Fibroblast of skin of left quadriceps (primary cell): ENCODE data around the gene ZFHX3.

Source experiments
- DNase-seq, 2 experiments: peaks; one replicate each; pipeline ENCODE4 v3.0.0-alpha.2; 2013; ENCODE audit warnings: low read depth in 2 of 2

ZFHX3 gene

DNA sequence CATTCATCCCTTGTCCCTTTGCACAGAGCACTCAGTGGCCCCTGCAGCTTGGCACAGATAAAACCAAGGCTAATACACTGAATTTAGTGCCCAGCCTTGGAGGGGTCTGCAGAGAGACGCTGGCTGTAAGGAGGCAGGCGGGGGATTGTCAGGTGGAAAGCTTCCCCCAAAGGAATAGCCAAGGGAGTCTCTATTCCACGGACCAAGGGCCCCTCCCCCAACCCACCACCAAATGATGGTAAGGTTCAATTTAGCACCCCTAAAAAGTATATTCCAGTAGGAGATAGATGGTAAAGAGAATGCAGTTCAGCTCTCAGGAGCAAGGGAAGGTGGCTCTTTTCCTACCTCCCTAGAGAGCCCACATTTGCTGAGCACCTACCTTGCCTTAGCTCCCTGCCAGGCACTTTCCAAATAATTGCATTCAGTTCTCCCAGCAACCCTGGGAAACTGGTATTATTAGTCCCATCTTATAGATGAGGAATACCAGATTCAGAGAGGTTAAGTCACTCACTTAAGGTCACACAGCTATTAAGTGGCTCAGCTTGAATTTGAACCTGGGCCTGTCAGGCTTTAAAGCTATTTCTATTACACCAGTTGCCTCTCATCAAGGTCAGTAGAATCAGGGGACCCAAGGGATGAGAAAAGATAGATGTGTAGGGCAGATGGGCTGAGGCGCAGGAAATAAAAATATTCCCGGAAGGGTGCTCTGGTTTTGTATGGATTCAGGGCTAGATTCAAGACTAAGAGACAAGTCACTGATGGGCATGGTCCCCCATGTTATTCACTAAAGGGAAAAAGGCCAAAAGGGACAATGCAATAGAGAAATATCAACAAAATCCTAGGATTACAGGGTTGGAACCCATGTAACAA, 20.0 kb upstream of the ZFHX3 start:
- DNase-seq = no peak

DNA sequence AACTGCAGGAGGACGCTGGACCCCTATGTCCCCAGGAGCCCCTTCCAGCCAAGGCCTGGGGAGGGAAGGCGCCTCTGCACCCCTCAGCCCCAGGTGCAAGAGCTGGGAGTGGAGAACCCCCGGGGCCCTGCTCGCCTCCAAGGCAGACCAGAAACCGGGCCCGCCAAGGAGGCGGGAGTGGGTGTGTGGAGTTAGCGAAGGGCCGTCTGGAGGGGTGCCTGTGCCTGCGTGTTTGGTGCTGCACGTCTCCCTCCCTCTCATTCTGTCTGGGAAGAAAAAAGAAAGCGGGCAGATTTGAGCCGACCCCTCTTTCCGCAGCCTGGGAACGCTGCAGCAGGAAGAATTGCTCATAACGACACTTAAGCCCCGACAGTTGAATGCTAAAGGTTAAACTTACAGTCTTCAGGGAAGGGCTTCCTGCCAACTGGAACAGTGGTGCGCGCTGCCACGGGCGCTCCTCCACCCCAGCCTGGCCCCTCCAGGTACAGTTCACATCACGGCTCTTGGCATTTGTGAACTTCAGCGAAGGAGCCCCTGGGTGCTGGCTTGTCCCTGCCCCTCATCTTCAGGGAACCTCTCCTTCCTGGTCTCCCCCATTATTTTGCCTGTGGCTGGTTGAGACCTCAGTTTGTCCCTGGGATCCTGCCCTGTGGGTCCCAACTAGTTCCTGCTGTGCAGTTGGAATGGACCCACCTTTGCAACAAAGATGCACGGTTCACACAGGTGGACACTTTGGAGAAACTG, 19.2 kb upstream of the ZFHX3 start:
- DNase-seq = no peak

DNA sequence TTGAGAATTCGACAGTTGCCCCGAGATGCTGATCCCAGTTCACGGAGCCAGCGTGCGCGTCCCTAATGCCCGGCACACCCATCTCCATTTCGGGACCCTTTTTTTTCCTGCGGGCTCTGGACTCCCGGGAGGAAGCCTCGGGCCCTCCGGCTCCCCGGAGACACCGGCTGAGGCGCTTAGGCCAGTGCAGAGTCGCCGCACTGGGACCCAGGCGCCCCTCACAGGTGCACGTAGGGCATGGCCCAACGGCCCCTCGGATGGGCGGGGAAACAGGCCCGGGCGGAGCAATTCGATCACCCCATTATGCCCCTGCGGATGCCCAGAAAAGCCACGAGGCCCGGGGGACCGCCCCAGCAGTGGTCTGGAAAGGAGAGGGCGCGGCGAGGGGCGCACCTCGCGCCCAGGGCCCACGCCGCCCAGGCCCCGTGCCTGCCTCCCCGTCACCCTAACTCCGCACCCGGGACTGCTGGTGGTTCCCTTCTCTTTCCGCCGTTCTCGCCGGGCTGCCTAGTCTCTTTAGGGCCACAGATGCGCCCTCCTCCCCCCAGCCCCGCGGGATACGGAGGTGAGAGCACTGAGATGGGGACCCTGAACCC, 18.5 kb upstream of the ZFHX3 start:
- DNase-seq = no peak

DNA sequence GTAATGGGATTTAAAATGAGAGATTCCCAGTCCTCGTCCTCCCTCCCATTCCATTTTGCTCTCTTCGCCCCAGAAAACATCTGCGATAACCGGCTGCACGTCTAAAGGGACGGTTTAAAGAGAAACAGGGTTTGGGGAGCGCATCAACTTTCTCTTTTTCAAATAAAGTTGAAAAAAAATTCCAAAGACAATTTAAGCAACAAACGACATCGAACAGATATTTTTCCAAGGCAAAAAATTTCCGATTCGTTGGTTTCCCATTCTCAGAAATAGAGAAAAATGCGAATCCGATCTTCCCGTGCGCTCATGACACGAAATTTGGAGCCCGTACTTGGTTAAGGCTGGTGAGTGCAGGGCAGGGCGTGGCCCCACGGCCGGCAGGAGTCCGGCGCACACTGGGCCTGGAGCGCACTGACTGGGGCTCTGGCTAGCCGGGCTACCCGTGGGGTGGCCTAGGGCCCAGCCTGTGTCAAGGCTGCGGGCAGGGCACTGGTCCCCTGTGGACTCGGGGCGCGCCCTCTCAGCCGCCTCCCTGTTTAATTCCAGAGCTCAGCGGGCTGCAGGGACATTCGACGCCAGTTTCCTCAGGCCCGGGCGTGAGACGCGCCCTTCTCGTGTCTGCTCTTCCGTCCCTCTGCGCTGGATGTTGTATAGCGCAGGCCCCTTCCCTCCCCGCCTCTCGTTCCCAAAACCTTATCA, 17.9 kb upstream of the ZFHX3 start:
- DNase-seq = no peak

DNA sequence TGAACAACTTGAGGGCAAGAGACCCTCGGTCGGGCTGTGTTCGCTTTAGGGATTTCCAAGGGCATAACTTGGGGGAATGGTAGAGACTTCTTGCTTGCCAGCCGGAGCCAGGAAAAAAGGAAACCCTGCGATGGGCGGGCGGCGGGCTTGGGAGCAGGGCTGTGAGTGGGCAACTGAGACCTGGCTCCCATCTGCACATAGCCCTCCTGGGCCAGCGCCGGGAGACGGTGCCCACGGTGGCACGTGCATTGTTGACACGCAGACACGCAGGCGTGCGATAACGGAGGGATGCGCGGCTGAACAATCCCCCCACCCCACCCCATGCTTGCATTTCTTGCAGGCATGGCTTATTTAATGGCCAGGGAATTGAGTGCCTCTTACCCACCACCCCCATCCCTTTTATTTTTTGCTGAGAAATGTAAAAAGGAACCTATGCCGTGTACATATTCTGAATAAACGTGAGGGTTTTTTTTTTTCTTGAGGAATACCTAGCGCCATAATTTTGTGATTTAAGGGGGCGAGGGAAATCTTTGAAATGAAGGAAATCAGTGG, 17.1 kb upstream of the ZFHX3 start:
- no peak for DNase-seq

DNA sequence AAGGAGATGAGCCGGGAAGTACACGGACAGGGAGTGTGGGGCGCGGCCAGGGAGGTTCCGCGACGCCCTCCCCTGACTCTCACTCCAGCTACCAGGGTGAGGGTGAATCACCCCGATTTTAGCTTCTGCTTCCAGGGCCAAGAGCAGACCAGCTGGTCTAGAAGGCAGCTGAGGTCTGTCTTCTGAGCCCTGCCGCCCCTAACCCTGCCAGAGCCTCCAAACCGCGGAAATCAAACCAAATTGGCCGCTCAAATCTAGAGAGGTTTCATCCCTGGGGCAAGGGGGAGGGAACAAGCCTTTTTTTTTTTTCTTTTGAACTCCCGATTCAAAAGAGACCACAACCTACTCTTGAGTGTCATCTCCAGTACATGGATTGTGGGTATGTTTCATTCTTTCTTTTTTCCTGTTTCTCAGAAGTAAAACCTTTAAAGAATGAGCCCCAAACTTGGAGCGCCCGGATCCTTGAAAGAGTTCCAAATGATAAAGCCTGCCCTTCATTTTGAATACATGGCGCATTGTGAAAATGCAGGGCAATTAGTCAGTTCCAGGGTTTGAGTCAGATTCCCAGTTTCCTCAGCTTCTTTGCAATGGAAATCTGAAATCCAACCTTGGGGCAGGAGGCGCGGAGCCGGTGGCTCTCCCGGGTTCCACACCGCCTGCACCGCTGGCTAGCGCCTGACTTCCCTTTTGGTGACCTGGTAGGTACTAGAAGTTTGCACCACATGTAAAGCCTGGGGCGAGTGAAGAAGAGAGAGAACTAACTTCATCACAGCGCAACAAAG, 16.5 kb upstream of the ZFHX3 start:
- no peak for DNase-seq

DNA sequence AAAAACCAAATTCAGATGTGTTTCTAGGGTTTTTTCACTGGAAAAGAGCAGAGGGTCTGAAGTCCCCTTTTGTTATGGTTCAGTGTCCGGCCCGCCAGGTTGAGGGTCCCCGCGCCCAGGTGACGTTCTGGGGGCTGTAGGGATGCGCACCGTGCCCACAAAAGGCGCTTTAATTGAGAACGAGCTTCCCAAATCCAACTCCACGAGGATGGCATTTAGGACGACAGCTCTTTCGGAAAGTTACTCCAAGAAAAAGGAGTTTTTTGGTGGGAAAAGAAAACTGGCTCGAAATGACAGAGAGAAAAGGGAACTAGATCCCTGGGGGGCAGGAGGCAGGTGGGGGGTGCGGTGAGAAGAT, 15.9 kb upstream of the ZFHX3 start:
- DNase-seq = no peak

DNA sequence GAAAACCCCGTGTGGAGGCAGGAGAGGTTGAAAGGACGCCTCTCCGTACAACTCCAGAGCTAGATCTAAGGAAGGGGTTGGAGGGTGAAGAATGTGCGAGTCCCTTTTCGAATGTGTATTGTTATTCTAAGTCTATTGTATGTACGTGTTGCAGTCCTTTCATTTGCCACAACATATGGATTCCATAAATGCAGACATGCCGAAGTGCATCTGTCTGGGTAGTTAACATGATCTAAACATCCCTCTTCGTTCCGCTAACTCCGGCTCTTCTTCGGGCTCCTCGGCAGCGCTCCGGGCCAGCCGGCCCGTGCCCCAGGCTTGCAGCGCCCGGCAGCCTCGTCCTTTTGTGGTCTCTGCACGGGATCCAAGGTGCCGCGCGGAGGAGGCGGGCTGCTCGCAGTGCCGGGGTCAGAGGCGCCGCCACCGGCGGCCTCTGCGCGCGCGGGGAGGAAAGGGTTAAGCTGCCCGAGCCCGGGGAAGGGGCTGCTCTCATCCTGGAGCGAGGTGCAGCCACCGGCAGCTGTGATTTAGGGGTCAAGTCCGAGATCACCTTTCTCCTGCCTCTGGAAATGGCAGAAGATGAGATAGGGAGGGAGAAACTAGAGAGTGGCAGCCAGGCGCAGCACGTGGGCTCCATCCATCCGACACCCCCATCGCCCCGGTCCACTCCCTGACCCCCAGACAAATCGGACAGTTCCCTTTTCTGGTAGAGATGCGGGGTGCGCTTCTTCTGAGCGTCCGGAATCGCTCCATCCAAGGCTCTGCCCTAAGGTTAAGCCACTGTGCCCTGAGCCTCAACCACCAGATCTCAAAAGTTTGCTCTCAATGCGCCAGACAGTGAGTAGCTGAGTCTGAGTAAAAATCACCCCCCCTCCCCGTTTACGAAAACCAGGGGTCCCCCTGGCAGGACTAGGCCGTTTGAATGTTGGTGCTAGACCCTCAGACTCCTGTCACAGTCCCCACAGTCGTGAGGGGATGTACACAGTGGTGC, 15.1 kb upstream of the ZFHX3 start:
- DNase-seq = no peak

DNA sequence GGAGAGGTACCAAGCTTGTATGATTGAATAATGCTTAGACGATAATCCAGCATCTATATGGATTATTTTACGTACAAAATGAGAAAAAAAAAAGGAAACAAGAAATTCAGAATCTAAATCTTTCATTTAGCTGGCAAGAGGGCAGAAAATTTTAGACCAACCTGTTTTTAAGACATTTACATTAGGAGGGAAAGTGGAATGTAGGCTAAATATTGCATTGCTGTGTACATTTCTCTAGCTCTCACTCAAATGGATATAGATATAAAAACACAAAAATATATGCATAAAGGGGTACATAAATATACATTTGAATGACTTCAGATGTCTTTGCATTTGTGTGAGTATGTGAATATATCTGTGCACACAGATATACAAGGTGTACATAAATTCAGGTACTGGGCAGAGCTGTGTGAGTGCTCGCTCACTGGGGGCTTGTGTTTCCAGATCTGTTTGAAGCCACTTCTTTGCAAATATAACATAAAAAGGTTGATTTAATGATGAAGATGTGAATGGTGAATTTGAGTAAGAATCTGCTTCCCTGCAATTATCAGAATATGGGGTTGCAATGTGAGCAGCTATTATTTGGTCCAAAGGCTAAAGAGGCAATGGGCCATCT, 14.2 kb upstream of the ZFHX3 start:
- no peak for DNase-seq

DNA sequence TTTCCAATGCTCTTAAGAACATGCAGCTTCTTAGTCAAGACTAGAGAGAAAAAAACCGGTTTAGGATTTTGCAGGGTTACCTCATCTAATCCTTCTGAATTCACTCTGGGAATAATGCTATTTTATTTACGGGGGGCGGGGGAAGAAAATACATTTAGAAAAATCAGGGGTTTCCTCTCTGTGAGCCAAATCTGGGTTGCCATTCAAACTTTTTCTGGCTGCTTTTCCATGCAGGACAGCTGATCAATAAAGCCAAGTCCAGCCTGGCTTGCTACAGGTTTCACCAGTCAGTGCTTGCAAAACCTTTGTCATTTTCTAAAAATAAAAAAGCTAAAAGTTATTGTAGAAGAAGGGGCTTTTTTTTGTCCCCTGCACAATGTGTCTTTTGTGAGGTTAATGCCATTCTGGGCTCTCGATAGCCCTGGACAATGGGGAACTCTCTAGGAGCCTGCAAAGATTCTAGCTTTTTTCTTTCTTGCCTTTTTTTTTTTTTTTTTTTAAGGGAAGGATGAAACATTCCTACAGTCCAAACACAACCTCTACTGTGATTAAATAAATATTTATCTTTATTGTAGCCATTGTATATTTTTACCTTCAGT, 13.1 kb upstream of the ZFHX3 start:
- DNase-seq = no peak

DNA sequence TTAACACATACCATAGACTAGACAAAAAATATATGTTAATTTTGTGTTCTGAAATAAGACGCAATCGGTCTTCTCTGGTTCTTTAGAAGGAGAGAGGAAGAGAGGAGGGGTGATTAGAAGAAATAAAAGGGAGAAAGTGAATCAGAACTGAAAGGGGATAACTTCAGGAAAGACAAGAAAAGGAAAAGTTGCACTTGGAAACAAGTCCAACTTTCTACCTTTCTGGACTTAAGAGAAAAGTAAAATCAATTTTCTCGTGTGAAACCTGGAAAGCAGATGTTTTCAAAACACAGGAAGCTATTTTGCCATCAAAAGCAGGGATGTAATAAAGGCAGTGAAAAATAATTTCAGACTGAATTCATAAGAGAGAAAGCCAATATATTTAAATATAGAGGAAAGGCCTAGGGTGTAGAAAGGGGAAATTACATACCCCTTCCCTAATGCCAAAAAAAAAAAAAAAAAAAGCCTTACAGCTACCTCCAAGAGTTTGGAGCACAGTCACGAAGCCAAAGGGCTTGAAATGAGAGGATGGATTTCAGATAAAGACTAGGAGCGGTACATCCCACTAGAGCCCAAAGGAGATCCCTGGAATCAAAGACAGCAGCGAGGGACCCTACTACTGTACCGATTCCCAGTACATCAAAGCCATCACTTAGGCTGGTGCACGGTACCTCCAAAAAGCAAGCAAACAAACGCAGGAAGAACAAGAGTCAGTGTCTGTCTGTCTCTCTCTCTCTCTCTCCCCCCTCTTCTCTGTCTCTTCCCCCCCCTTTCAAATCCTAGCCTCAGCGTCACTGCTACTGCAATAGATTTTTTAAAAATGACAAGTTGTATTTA, 12.1 kb upstream of the ZFHX3 start:
- DNase-seq = no peak

DNA sequence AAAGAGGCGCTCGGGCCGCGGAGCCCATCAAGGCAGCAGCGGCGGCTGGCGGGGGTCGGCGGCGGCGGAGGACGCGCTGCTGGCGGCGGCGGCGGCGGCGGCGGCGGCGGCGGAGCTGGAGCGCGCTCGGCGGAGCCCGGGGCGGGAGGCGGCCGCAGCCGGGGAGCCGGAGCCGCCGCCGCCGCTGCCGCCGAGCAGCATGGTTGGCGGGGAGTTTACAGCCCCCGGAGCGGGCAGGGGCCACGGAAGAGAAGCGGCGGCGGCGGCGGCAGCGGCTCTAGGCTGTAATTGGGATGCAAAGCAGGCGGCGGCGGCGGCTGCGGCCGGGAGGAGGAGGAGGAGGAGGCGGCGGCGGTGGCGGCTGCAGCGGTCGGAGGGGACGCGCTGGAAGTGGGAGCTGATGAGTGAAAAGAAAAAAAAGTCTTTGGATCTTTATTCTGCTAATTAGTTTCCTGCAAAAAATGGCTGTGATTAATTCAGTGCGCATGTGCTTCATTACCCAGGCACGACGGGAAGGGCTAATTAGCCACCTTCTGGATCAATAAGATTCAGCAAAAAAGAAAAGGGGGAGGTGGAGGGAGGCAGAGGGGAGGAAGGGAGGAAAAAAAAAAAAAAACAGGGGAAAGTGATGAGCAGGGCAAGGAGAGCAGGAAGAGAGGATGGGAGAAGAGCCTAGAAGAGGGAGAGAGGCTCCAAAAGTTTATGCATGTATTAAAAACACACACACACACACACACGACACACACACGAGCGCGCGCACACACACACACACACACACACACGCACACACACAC, 10.9 kb upstream of the ZFHX3 start:
- no peak for DNase-seq

DNA sequence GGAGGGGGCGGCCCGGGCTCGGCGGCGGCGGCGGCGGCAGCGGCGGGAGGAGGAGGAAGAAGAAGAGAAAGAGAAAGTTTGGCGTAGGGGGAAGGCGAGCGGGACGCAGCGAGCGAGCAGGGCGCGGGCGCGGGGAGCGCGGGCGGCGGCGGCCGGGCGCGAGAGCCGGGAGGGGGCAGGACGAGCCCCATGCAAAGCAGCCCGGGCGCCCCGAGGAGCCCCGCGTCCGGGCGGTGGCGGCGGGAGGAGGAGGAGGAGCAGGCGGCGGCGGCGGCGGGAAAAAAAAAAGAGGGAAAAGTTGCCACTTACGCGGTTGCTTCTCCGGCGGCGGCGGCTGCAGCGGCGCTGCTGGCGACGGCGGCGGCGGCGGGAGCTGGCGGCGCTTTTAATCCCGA, 10.3 kb upstream of the ZFHX3 start:
- no peak for DNase-seq

DNA sequence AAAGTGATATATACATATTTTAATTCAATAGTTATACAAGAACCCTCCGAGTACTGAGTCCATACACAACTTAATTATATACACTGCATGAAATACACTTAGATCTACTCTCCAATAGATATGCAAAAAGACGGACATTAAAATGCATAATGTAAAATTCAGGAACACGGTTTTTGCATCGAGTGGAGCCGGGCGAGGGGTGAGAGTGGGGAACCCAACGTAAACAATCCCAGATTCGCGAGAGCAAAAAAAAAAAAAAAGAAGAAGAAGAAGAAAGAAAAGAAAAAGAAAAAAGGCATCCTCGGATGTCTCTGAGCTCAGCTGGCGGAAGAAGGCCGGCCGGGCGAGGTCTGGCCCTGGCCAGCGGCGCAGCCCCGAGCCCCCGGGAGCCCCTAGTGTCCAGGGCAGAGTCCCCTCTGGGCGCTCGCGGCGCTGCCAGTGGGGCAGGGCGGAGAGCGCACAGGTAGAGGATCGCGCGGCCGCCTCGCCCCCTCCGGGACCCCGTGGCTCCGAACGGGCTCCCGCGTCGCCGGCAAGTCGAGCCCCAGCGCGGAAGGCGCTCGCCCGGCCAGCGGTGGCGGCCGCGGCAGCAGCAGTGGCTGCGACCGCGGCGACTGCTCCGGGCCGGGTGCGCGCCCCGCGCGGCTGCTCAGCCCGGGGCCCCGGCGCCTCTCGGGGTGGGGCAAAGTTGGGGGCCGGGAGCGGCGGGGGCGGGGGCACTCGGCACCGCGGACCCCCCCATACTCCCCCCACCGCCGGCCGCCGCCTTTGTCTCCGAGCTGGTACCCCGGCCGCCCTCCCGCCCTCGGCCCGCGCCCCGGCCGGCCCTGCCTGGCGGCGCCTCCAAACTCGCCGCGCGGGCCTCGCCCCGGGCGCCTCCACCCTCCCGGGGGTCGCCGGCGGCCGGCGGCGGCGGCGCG, 9.6 kb upstream of the ZFHX3 start:
- DNase-seq = no peak

DNA sequence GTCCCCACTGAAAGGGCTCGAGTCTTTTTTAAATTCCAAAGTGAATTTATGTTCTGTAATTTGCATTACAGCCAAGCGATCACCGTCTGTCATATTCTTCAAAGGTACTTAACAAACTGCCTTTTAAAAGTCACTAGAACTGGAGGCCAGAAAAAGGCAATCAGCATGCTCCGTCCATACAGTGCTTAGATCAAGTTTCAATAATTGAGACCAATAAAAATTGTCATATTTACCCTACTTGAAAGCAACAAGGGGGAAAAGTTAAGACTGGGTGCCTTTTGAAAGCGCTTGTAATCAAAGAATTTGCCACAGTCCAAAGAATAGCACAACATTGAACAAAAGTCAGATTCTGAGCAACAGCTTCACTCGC, 9.0 kb upstream of the ZFHX3 start:
- DNase-seq = no peak

DNA sequence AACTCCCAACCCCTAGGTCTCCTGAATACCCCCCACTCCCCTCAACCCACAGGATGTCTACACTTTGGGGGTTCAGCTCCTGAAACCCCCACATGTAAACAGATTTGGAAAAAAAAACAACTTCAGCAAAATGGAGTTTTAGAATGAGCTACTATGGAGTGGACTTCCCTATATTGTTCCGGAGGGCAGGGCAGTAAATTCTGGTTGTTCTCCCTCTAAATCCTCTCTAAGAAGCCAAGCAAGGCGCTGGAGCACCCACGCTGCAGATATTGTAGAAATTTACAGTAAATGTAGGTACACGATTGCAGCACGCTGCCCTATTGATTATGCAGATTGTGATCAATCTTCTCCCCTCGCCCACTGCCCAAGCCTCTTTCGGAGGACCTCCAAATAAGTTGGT, 8.5 kb upstream of the ZFHX3 start:
- no peak for DNase-seq
